ENCODE results near the gene SERPINB11.

The SERPINB11 gene

DNA sequence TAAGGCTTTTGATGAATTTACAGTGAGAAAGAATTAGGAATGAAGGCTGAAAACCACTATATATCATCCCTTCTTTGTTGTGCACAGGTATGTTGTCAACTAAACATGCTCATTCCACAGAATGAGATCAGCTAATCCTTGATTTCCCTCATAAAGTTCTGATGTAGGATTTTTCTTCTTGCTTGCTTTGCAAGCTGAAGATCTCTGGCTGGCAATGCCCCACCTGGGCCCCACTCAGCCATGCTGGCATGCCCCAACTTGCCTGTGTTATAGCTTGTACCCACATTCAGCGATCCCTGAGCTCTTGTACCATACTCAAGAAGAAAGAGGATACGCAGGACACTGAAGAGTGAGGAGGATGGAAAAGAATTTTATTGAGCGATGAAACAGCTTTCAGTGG, 18.0 kb upstream of the SERPINB11 start:
- Histone ChIP-seq H3K4me1 (ENCODE audit: control insufficient read depth, low read length) (no peaks in the 10 kb centered on the region), H3K36me3 (ENCODE audit: control insufficient read depth, low read length) (no peaks in the 10 kb centered on the region), H3K4me3 (ENCODE audit: low read length) (no peak overlapping the region), H3K27ac (ENCODE audit: low read depth, low read length) (no peak overlapping the region), H3K79me2 (ENCODE audit: control insufficient read depth, low read length) (no peaks in the 10 kb centered on the region), H3K9me3 (ENCODE audit: control insufficient read depth, insufficient read depth, low read length) (no peaks in the 10 kb centered on the region; the same call in 1 of the 2 replicates), H3F3A (ENCODE audit: control insufficient read depth, insufficient read depth) (no peaks in the 10 kb centered on the region), H3K27me3 (ENCODE audit: control insufficient read depth, low read length) (no peaks in the 10 kb centered on the region), H3K4me2 (ENCODE audit: low read length) (no peak overlapping the region), H3K9me2 (replicated peaks; ENCODE audit: control insufficient read depth, low read length) (no peaks in the 10 kb centered on the region), H4K20me1 (ENCODE audit: control insufficient read depth, insufficient read depth, low read depth, low read length) (no peaks in the 10 kb centered on the region)
- no peak for TF ChIP-seq EZH2phosphoT487 (IDR thresholded peaks at IDR 0.05; ENCODE audit: borderline replicate concordance, low read length)
- TF ChIP-seq, protein P1, sequence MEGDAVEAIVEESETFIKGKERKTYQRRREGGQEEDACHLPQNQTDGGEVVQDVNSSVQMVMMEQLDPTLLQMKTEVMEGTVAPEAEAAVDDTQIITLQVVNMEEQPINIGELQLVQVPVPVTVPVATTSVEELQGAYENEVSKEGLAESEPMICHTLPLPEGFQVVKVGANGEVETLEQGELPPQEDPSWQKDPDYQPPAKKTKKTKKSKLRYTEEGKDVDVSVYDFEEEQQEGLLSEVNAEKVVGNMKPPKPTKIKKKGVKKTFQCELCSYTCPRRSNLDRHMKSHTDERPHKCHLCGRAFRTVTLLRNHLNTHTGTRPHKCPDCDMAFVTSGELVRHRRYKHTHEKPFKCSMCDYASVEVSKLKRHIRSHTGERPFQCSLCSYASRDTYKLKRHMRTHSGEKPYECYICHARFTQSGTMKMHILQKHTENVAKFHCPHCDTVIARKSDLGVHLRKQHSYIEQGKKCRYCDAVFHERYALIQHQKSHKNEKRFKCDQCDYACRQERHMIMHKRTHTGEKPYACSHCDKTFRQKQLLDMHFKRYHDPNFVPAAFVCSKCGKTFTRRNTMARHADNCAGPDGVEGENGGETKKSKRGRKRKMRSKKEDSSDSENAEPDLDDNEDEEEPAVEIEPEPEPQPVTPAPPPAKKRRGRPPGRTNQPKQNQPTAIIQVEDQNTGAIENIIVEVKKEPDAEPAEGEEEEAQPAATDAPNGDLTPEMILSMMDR (IDR thresholded peaks at IDR 0.05; ENCODE audit: low read depth, low read length, poor library complexity, severe bottlenecking) = no peak

DNA sequence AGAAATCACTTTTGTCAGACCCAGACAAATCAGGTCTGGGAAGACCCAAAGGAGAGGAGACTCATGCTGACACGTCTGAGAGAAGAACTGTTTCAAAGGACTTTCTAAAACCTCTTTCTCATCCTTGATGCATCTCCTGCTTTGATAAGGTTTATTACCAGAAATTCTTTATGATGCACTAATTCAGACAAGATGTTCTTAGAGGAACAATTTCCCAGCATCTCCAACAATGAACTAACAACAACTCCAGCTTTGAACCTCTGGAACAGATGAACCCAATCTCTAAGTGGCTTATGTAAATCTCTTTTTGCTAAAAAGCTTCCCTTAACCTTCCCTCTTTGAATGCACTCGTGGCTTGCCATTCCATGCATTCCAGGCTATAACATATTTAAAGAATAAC, 15.9 kb upstream of the SERPINB11 start:
- H4K20me1 ChIP-seq (ENCODE audit: control insufficient read depth, insufficient read depth, low read depth, low read length) = no peaks in the 10 kb centered on the region
- H3K4me3 ChIP-seq (ENCODE audit: low read length) = no peak overlapping the region
- no peak overlapping the region for H3K27ac ChIP-seq (ENCODE audit: low read depth, low read length)
- H3K9me2 ChIP-seq (replicated peaks; ENCODE audit: control insufficient read depth, low read length) = no peaks in the 10 kb centered on the region
- H3K27me3 ChIP-seq (ENCODE audit: control insufficient read depth, low read length) = no peaks in the 10 kb centered on the region
- H3K4me2 ChIP-seq (ENCODE audit: low read length) = no peak overlapping the region
- no peaks in the 10 kb centered on the region for H3K79me2 ChIP-seq (ENCODE audit: control insufficient read depth, low read length)
- no peaks in the 10 kb centered on the region for H3K36me3 ChIP-seq (ENCODE audit: control insufficient read depth, low read length)
- TF ChIP-seq EZH2phosphoT487 (IDR thresholded peaks at IDR 0.05; ENCODE audit: borderline replicate concordance, low read length) = no peak
- TF ChIP-seq, protein P1 (IDR thresholded peaks at IDR 0.05; ENCODE audit: low read depth, low read length, poor library complexity, severe bottlenecking) = no peak
- H3F3A ChIP-seq (ENCODE audit: control insufficient read depth, insufficient read depth) = no peaks in the 10 kb centered on the region
- no peaks in the 10 kb centered on the region for H3K4me1 ChIP-seq (ENCODE audit: control insufficient read depth, low read length)
- H3K9me3 ChIP-seq (ENCODE audit: control insufficient read depth, insufficient read depth, low read length) = no peaks in the 10 kb centered on the region; the same call in 1 of the 2 replicates

DNA sequence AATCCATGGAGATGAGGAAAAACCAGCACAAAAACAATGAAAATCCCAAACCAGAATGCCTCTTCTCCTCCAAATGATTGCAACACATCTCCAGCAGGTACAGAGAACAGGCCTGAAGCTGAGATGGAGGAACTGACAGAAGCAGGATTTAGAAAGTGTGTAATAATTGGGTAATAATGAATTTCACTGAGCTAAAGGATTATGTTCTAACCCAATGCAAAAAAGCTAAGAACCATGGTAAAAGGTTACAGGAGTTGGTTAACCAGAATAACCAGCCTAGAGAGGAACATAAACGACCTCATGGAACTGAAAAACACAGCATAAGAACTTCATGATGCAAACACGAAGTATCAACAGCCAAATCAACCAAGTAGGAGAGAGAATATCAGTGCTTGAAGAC, 13.7 kb upstream of the SERPINB11 start:
- no peaks in the 10 kb centered on the region for H3F3A ChIP-seq (ENCODE audit: control insufficient read depth, insufficient read depth)
- H3K9me2 ChIP-seq (replicated peaks; ENCODE audit: control insufficient read depth, low read length) = no peaks in the 10 kb centered on the region
- no peak overlapping the region for H3K4me2 ChIP-seq (ENCODE audit: low read length)
- H3K79me2 ChIP-seq (ENCODE audit: control insufficient read depth, low read length) = no peaks in the 10 kb centered on the region
- TF ChIP-seq, protein P1 (IDR thresholded peaks at IDR 0.05; ENCODE audit: low read depth, low read length, poor library complexity, severe bottlenecking) = no peak
- no peaks in the 10 kb centered on the region for H3K9me3 ChIP-seq (ENCODE audit: control insufficient read depth, insufficient read depth, low read length)
- no peak overlapping the region for H3K4me3 ChIP-seq (ENCODE audit: low read length)
- H3K4me1 ChIP-seq (ENCODE audit: control insufficient read depth, low read length) = no peaks in the 10 kb centered on the region
- no peak overlapping the region for H3K27ac ChIP-seq (ENCODE audit: low read depth, low read length)
- no peaks in the 10 kb centered on the region for H3K27me3 ChIP-seq (ENCODE audit: control insufficient read depth, low read length)
- no peaks in the 10 kb centered on the region for H4K20me1 ChIP-seq (ENCODE audit: control insufficient read depth, insufficient read depth, low read depth, low read length)
- H3K36me3 ChIP-seq (ENCODE audit: control insufficient read depth, low read length) = no peaks in the 10 kb centered on the region

Data from DOHH2 (cell line).